RWPE1 (cell line): ENCODE results near the gene EEF1AKMT3.
"Not testable (repeated sequence)": the region's sequence is repeated elsewhere in the genome, so short reads cannot be mapped to it uniquely, and the experiment has no call there.

Source experiments
- CTCF ChIA-PET: fragments of 350-600 bp; sonication (Branson Sonifier 250); formaldehyde crosslinking; extraction: SDS; loops from one replicate; lab custom pipeline; 2021; lab: Yijun Ruan, JAX
- POLR2A ChIA-PET: fragments of 400-600 bp; formaldehyde crosslinking; extraction: SDS; loops from one replicate; lab custom pipeline; 2020; ENCODE audit warnings: antibody characterized with exemption; ENCODE audit not compliant: low non-redundant PET; lab: Yijun Ruan, JAX
- DNase-seq: peaks from one replicate; pipeline ENCODE4 v3.0.0; 2012; ENCODE audit warnings: low spot score
- H3K27ac ChIP-seq: fragments of 450-650 bp; 2 replicates; pipeline ENCODE4 v1.5.1; 2017
- TF ChIP-seq, protein P1 (sequence below): fragments of 450-650 bp; conservative IDR thresholded peaks from 2 replicates; pipeline ENCODE4 v1.5.1; 2017; ENCODE audit warnings: low read depth, mild to moderate bottlenecking

Gene EEF1AKMT3

GRCh38 chr12:57816001-57816854, 43.8 kb downstream of the EEF1AKMT3 start:
- TF ChIP-seq, protein P1, sequence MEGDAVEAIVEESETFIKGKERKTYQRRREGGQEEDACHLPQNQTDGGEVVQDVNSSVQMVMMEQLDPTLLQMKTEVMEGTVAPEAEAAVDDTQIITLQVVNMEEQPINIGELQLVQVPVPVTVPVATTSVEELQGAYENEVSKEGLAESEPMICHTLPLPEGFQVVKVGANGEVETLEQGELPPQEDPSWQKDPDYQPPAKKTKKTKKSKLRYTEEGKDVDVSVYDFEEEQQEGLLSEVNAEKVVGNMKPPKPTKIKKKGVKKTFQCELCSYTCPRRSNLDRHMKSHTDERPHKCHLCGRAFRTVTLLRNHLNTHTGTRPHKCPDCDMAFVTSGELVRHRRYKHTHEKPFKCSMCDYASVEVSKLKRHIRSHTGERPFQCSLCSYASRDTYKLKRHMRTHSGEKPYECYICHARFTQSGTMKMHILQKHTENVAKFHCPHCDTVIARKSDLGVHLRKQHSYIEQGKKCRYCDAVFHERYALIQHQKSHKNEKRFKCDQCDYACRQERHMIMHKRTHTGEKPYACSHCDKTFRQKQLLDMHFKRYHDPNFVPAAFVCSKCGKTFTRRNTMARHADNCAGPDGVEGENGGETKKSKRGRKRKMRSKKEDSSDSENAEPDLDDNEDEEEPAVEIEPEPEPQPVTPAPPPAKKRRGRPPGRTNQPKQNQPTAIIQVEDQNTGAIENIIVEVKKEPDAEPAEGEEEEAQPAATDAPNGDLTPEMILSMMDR: no peak
- POLR2A ChIA-PET: interaction anchor here (0.5 kb wide), 1 partner anchor 63 kb away, joined by 3 read pairs; no protein-coding TSS in a partner anchor
- peak overlapping the region; percentile 17; the same call in 1 of the 2 replicates for H3K27ac ChIP-seq
- DNase-seq: no peak
- CTCF ChIA-PET: interaction anchor here (0.6 to 0.8 kb wide), 2 partner anchors 12 to 89 kb away, joined by 3 to 5 read pairs; no protein-coding TSS in a partner anchor

GRCh38 chr12:57816855-57817151, 44.4 kb downstream of the EEF1AKMT3 start:
- POLR2A ChIA-PET: no interaction called here
- no peak overlapping the region for H3K27ac ChIP-seq
- TF ChIP-seq, protein P1: no peak
- CTCF ChIA-PET: interaction anchor here (0.6 to 0.8 kb wide), 2 partner anchors 13 to 88 kb away, joined by 3 to 5 read pairs; no protein-coding TSS in a partner anchor
- DNase-seq: no peak

- TF ChIP-seq, protein P1: no peak
- no peak for DNase-seq
- H3K27ac ChIP-seq: peak overlapping the region; percentile 10; the same call in 1 of the 2 replicates
- POLR2A ChIA-PET: interaction anchor here (0.6 kb wide), 1 partner anchor 31 kb away, joined by 4 read pairs; no protein-coding TSS in a partner anchor
- CTCF ChIA-PET: interaction anchor here (0.6 to 0.8 kb wide), 4 partner anchors 13 to 88 kb away, joined by 3 to 5 read pairs (median 4); no protein-coding TSS in a partner anchor
These were observed 45.0 kb downstream of the EEF1AKMT3 start for GRCh38 chr12:57817261-57817989.

GRCh38 chr12:57817990-57818331, 45.5 kb downstream of the EEF1AKMT3 start:
- POLR2A ChIA-PET: interaction anchor here (0.6 kb wide), 1 partner anchor 30 kb away, joined by 4 read pairs; no protein-coding TSS in a partner anchor
- H3K27ac ChIP-seq: peak overlapping the region; percentile 10; the same call in 1 of the 2 replicates
- DNase-seq: not testable (repeated sequence)
- CTCF ChIA-PET: interaction anchor here (0.6 to 1.4 kb wide), 3 partner anchors 15 to 35 kb away, joined by 3 to 4 read pairs (median 3); no protein-coding TSS in a partner anchor

DNA sequence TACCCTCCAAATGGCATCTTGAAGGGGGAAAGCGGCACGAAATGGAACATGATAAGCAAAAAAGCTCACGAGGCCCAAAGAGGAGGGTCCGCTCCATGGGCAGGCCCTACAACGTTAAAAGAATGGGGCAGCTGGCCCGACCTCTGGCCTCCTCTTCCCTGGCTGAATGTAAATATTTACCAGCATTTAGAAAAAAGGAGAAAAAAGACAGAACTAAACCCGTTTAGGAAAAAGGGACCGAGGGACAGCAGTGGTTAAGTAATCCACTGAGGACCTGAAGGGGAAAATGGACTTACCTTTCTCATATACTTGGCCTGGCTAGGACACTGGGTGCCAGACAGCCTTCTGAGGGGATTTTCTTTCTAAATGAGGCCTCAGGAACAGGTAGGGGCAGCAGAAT, 47.7 kb downstream of the EEF1AKMT3 start:
- CTCF ChIA-PET: not testable (repeated sequence)

DNA sequence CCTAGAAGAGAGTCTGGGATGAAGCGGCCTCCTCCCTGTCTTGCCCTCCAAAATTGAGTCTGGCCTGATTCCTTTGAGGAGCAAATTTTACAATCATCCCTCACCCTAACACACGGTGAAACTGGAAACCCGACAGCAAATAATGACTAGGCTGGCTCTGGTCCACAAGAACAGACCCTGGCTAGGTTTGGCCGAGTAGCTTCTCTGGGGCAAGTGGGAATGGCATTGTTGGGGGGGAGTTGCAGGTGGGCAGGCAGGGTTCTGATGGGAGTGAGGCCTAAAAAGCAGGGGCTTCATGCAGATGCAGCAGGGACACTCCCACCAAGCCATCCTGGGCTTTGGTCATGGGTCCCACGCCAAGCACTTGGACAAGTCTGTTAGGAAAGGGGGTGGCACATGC, 48.6 kb downstream of the EEF1AKMT3 start:
- POLR2A ChIA-PET, DNase-seq: not testable (repeated sequence)
- H3K27ac ChIP-seq: peak overlapping the region; percentile 21
- CTCF ChIA-PET: interaction anchor here (0.7 kb wide), 1 partner anchor 13 kb away, joined by 3 read pairs; no protein-coding TSS in a partner anchor

More for the DNA sequence above, 47.7 kb downstream of the EEF1AKMT3 start:
- 0 out of 2 replicates have a peak overlapping the region, but pooled peaks have one; percentile 11 for H3K27ac ChIP-seq
- POLR2A ChIA-PET, DNase-seq: not testable (repeated sequence)

- TF ChIP-seq, protein P1: no peak
- no peak overlapping the region for H3K27ac ChIP-seq
- no peak for DNase-seq
- ChIA-PET CTCF (interaction anchor here (0.7 kb wide), 1 partner anchor 12 kb away, joined by 3 read pairs; no protein-coding TSS in a partner anchor), POLR2A (no interaction called here)
These were observed 49.2 kb downstream of the EEF1AKMT3 start for GRCh38 chr12:57821474-57822214.
